A549 (cell line): ENCODE measurements around the gene AGBL4. TPM values are rescaled to one million over a fixed set of nuclear protein-coding genes. Genes with fewer than 3 reads are reported as not detected.

Source experiments
- ATAC-seq, 2 experiments: fragments of 200-7000 bp in 1 of 2; fragments of >200 bp in 1 of 2; cut with Nextera tagmentation in 1 of 2; cut with Tn5 transposase in 1 of 2; 3 replicates each; pipeline versions ENCODE4 v1.8.0 to v1.9.1; 2018 to 2020; ENCODE audit warnings: mild to moderate bottlenecking in 1 of 2, moderate library complexity in 1 of 2
- CTCF ChIA-PET: fragments of 300-600 bp; sonication (Branson Sonifier 250); formaldehyde crosslinking; extraction: SDS; loops from one replicate; lab custom pipeline; 2021; ENCODE audit warnings: antibody characterized with exemption, inconsistent platforms; lab: Yijun Ruan, JAX
- POLR2A ChIA-PET: fragments of 350-600 bp; formaldehyde crosslinking; extraction: SDS; loops from one replicate; lab custom pipeline; 2021; ENCODE audit warnings: antibody characterized with exemption, inconsistent platforms; lab: Yijun Ruan, JAX
- DNase-seq, 2 experiments: peaks; one replicate each; pipeline versions ENCODE4 v3.0.0 to v3.0.0-alpha.2; 2011 to 2016; ENCODE audit warnings: low read depth in 1 of 2, low spot score in 1 of 2
- FAIRE-seq: peaks from 2 replicates; lab custom pipeline; 2011; peaks lifted over from hg19 to GRCh38; lab: Jason Lieb, UNC
- H3K27ac ChIP-seq, 2 experiments: fragments of >200 bp; sonication (Bioruptor Twin); formaldehyde crosslinking; 3 replicates each; pipeline ENCODE4 v1.5.1; 2016 to 2017
- H3K4me1 ChIP-seq: fragments of >200 bp; sonication (Bioruptor Twin); formaldehyde crosslinking; 3 replicates; pipeline ENCODE4 v1.6.1; 2016
- H3K4me2 ChIP-seq: fragments of >200 bp; sonication (Bioruptor Twin); formaldehyde crosslinking; 3 replicates; pipeline ENCODE4 v1.6.1; 2016
- H3K4me3 ChIP-seq: fragments of >200 bp; sonication (Bioruptor Twin); formaldehyde crosslinking; 3 replicates; pipeline ENCODE4 v1.5.1; 2016
- H3K9me3 ChIP-seq: fragments of >200 bp; sonication (Bioruptor Twin); formaldehyde crosslinking; 3 replicates; pipeline ENCODE4 v1.6.1; 2016
- CEBPB ChIP-seq, 2 experiments: fragments of >200 bp in 1 of 2; sonication (Bioruptor Twin) in 1 of 2; formaldehyde crosslinking in 1 of 2; IDR thresholded peaks; 2 replicates each; pipeline ENCODE4 v1.6.1; 2012 to 2016
- CHD2 ChIP-seq: fragments of 150-350 bp; IDR thresholded peaks from 2 replicates; pipeline ENCODE4 v1.6.1; 2014; ENCODE audit warnings: low read length; ENCODE audit not compliant: partially characterized antibody
- EHMT2 ChIP-seq: fragments of 200-600 bp; sonication (generic); IDR thresholded peaks from 2 replicates; pipeline ENCODE4 v1.6.1; 2016; ENCODE audit warnings: antibody characterized with exemption, low read depth, mild to moderate bottlenecking, moderate library complexity
- EP300 ChIP-seq, 2 experiments: fragments of >200 bp; sonication (Bioruptor Twin); formaldehyde crosslinking; IDR thresholded peaks; 2 replicates in 1 of 2; 3 replicates in 1 of 2; pipeline ENCODE4 v1.6.1; 2016 to 2017
- ESRRA ChIP-seq: fragments of 150-350 bp; IDR thresholded peaks from 2 replicates; pipeline ENCODE4 v1.6.1; 2014; ENCODE audit warnings: mild to moderate bottlenecking, low read length, borderline replicate concordance
- FOSB ChIP-seq: fragments of 250-450 bp; sonication (Bioruptor Pico); IDR thresholded peaks from 2 replicates; pipeline ENCODE4 v1.5.0; 2020; ENCODE audit warnings: mild to moderate bottlenecking, moderate library complexity
- FOSL2 ChIP-seq, 2 experiments: fragments of 450-650 bp in 1 of 2; fragments of >200 bp in 1 of 2; sonication (Bioruptor Twin) in 1 of 2; formaldehyde crosslinking; IDR thresholded peaks; 2 replicates each; pipeline versions ENCODE4 v1.5.0 to v1.6.1; 2016 to 2020; ENCODE audit warnings: mild to moderate bottlenecking in 1 of 2, moderate library complexity in 1 of 2
- HEYL ChIP-seq: fragments of 250-450 bp; sonication (Bioruptor Pico); IDR thresholded peaks from 2 replicates; pipeline ENCODE4 v1.8.0; 2021; ENCODE audit warnings: mild to moderate bottlenecking, moderate library complexity
- JUNB ChIP-seq: fragments of >200 bp; sonication (Bioruptor Twin); formaldehyde crosslinking; IDR thresholded peaks from 2 replicates; pipeline ENCODE4 v1.6.1; 2016
- MAZ ChIP-seq: fragments of 150-350 bp; IDR thresholded peaks from 2 replicates; pipeline ENCODE4 v1.6.1; 2014; ENCODE audit warnings: antibody characterized with exemption, low read depth, low read length, borderline replicate concordance
- NFE2L2 ChIP-seq: fragments of 150-350 bp; conservative IDR thresholded peaks from 2 replicates; pipeline ENCODE4 v1.6.1; 2014; ENCODE audit warnings: low read length
- NPAS2 ChIP-seq: fragments of 250-450 bp; sonication (Bioruptor Pico); IDR thresholded peaks from 2 replicates; pipeline ENCODE4 v1.8.0; 2022; ENCODE audit warnings: mild to moderate bottlenecking, moderate library complexity, borderline replicate concordance
- RCOR1 ChIP-seq: fragments of 150-350 bp; IDR thresholded peaks from 2 replicates; pipeline ENCODE4 v1.6.1; 2014; ENCODE audit warnings: antibody characterized with exemption, low read length, low read depth
- TFCP2L1 ChIP-seq: fragments of 250-450 bp; sonication (Bioruptor Pico); IDR thresholded peaks from 2 replicates; pipeline ENCODE4 v1.5.0; 2021; ENCODE audit warnings: mild to moderate bottlenecking
- TP53 ChIP-seq: fragments of 250-450 bp; sonication (Bioruptor Pico); IDR thresholded peaks from 2 replicates; pipeline ENCODE4 v1.5.0; 2021; ENCODE audit warnings: mild to moderate bottlenecking, moderate library complexity
- ZNF302 ChIP-seq: fragments of 250-450 bp; sonication (Bioruptor Pico); IDR thresholded peaks from 2 replicates; pipeline ENCODE4 v1.9.0; 2021; ENCODE audit warnings: inconsistent platforms, mild to moderate bottlenecking, moderate library complexity
- WGBS: methylation state at CpG from one replicate; pipeline ENCODE4 v1.1.6; 2017; ENCODE audit errors: missing lambda C conversion rate; 5-methylcytosine and 5-hydroxymethylcytosine counted together
- polyA plus RNA-seq, 4 experiments: library from polyadenylated mRNA; depleted of rRNA in 3 of 4; stranded (reverse); fragments of >200 nt; fragmentation: RNase III in 1 of 4; extraction: RNeasy Plus Mini Kit Qiagen cat#74134 plus additional on column Dnase treatment in 1 of 4; gene quantifications; 2 replicates in 3 of 4; 3 replicates in 1 of 4; pipeline ENCODE4 v1.2.3, GENCODE V29; 2011 to 2017
- TF ChIP-seq, protein P1 (sequence below): fragments of 250-450 bp; sonication (Bioruptor Pico); IDR thresholded peaks from 2 replicates; pipeline ENCODE4 v1.5.0; 2020; ENCODE audit warnings: low read depth, mild to moderate bottlenecking, moderate library complexity
- TF ChIP-seq, protein P2 (sequence below): IDR thresholded peaks from 2 replicates; pipeline ENCODE4 v1.6.1; 2012; ENCODE audit warnings: low read depth, borderline replicate concordance
- TF ChIP-seq, protein P3 (sequence below): fragments of >200 bp; sonication (Bioruptor Twin); formaldehyde crosslinking; IDR thresholded peaks from 3 replicates; pipeline ENCODE4 v1.6.1; 2016
- TF ChIP-seq, protein P4 (sequence below): fragments of 250-450 bp; sonication (Bioruptor Pico); IDR thresholded peaks from 2 replicates; pipeline ENCODE4 v1.5.0; 2021; ENCODE audit warnings: mild to moderate bottlenecking, moderate library complexity, borderline replicate concordance

The AGBL4 gene
- polyA plus RNA-seq, 2 of the 4 experiments (the other 2 are of a cell fraction): not detected

DNA sequence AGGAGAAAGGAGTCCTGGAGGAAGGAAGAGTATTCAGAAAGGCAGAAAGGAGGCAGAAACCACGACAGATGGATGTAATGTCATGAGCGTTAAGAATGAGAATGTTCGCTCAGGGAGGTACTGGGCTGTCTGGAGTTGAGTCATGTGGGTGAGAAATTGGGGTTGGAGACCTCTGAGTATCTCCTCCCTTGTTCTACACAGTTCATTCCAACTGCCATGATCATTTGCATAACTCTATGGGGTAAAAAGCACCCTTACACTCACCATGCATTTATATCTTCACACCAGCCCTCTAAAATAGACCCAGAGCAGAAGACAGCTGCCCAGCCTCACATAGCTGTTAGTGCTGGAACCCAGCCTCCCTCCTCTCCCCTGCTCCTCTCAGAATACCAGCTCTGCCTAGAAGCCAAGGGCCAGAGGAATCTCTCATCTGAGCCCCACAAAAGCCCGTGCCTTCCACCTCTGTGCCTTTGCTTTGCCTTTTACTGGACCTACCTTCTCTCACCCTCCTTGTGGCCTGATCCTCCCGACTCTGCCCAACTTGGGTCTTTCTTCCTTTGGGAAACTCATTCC is 1332.2 kb downstream of the AGBL4 start:
- Histone ChIP-seq H3K27ac (no peak overlapping the region), H3K9me3 (no peaks in the 10 kb centered on the region), H3K4me1 (no peaks in the 10 kb centered on the region), H3K4me3 (no peak overlapping the region), H3K4me2 (no peak overlapping the region)
- FAIRE-seq (no peak), ATAC-seq (no peak), DNase-seq (no peak)
- WGBS: 28% methylated on average over 5 of the region's 5 CpGs
- POLR2A ChIA-PET: no interaction called here
- CTCF ChIA-PET: interaction anchor here (1.0 kb wide), 1 partner anchor 176 kb away, joined by 3 read pairs; no protein-coding TSS in a partner anchor
- TF ChIP-seq RCOR1: no peak

DNA sequence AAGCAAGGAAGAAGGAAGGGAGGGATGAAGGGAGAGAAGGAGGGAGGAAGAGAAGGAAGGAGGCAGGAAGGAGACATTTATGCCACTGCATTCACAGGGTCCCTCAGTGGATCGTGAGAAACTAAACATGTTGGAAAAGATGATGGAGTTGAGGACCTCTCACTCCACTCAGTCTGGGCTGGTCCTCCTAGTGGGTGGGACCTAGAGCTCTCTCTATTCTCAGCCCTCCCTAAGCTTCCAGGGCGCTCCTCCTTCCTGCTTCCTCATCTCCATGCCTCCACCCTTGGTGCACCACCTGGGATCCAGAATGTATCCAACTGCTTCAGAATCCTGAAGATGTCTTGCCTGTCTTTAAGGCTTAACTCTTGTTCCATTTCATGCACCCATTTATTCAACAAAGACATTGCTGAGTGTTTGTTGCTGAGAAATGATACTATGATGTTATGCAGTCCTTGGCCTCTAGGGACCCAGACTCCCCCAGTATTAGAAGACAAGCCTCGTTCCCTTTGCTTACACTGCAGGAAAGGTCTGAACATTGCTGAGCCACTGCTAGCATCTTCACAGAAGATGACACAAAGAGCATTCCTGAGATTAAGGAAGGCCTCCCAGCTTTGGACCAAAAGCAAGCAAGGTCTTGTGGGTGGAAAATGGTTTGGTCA is 1335.5 kb downstream of the AGBL4 start:
- TF ChIP-seq, protein P1, sequence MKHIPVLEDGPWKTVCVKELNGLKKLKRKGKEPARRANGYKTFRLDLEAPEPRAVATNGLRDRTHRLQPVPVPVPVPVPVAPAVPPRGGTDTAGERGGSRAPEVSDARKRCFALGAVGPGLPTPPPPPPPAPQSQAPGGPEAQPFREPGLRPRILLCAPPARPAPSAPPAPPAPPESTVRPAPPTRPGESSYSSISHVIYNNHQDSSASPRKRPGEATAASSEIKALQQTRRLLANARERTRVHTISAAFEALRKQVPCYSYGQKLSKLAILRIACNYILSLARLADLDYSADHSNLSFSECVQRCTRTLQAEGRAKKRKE (CRISPR knock-in tag): no peak
- TF ChIP-seq JUNB (no peak), TFCP2L1 (CRISPR knock-in tag) (no peak), FOSL2 (IDR thresholded peaks at IDR 0.05) (no peak), FOSL2 (CRISPR knock-in tag; IDR thresholded peaks at IDR 0.05) (no peak), TP53 (CRISPR knock-in tag) (no peak), HEYL (CRISPR knock-in tag) (no peak), CEBPB (IDR thresholded peaks at IDR 0.05) (no peak), NFE2L2 (no peak), ESRRA (no peak), CHD2 (no peak), MAZ (no peak), RCOR1 (no peak), ZNF302 (no peak), EP300 (IDR thresholded peaks at IDR 0.05) (no peak), NPAS2 (CRISPR knock-in tag) (no peak), EHMT2 (no peak), FOSB (CRISPR knock-in tag) (no peak)
- TF ChIP-seq, protein P2, sequence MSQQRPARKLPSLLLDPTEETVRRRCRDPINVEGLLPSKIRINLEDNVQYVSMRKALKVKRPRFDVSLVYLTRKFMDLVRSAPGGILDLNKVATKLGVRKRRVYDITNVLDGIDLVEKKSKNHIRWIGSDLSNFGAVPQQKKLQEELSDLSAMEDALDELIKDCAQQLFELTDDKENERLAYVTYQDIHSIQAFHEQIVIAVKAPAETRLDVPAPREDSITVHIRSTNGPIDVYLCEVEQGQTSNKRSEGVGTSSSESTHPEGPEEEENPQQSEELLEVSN: no peak
- TF ChIP-seq, protein P3, sequence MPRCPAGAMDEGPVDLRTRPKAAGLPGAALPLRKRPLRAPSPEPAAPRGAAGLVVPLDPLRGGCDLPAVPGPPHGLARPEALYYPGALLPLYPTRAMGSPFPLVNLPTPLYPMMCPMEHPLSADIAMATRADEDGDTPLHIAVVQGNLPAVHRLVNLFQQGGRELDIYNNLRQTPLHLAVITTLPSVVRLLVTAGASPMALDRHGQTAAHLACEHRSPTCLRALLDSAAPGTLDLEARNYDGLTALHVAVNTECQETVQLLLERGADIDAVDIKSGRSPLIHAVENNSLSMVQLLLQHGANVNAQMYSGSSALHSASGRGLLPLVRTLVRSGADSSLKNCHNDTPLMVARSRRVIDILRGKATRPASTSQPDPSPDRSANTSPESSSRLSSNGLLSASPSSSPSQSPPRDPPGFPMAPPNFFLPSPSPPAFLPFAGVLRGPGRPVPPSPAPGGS: no peak
- TF ChIP-seq, protein P4, sequence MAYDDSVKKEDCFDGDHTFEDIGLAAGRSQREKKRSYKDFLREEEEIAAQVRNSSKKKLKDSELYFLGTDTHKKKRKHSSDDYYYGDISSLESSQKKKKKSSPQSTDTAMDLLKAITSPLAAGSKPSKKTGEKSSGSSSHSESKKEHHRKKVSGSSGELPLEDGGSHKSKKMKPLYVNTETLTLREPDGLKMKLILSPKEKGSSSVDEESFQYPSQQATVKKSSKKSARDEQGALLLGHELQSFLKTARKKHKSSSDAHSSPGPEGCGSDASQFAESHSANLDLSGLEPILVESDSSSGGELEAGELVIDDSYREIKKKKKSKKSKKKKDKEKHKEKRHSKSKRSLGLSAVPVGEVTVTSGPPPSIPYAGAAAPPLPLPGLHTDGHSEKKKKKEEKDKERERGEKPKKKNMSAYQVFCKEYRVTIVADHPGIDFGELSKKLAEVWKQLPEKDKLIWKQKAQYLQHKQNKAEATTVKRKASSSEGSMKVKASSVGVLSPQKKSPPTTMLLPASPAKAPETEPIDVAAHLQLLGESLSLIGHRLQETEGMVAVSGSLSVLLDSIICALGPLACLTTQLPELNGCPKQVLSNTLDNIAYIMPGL (CRISPR knock-in tag): no peak
- 31% methylated on average over 3 of the region's 3 CpGs for WGBS
- no peak overlapping the region for H3K27ac ChIP-seq
- CTCF ChIA-PET: interaction anchor here (0.7 to 2.4 kb wide), 2 partner anchors 11 to 1469 kb away, joined by 3 to 11 read pairs; no protein-coding TSS in a partner anchor
- no peak for FAIRE-seq
- peak; percentile 82 to 94; a peak in 4 of 6 replicates for ATAC-seq
- H3K4me2 ChIP-seq: no peak overlapping the region
- no peak overlapping the region for H3K4me3 ChIP-seq
- POLR2A ChIA-PET: no interaction called here
- peak; percentile 10 to 15 for DNase-seq
- H3K4me1 ChIP-seq: no peaks in the 10 kb centered on the region
- no peaks in the 10 kb centered on the region for H3K9me3 ChIP-seq
